Hepatocyte (in vitro differentiated cells): ENCODE results near the gene CEP152.

Experiments used
- CTCF ChIP-seq: fragments of 200-600 bp; sonication (generic); IDR thresholded peaks from 2 replicates; pipeline ENCODE4 v1.5.1; 2016; ENCODE audit warnings: antibody characterized with exemption, mild to moderate bottlenecking; ENCODE audit not compliant: poor library complexity
- EZH2 ChIP-seq: fragments of 200-600 bp; sonication (generic); IDR thresholded peaks from 2 replicates; pipeline ENCODE4 v1.6.1; 2016; ENCODE audit warnings: antibody characterized with exemption, mild to moderate bottlenecking, borderline replicate concordance

GRCh38 chr15:48802867-48803266, 8.0 kb downstream of the CEP152 start:
- TF ChIP-seq EZH2: no peak
- TF ChIP-seq CTCF: no peak
